Measurements from ENCODE around the gene FERMT3.
A peak's percentile ranks its signal among the peaks of the same experiment; 100 is the strongest.
"Not testable (repeated sequence)": the region's sequence is repeated elsewhere in the genome, so short reads cannot be mapped to it uniquely, and the experiment has no call there.

The FERMT3 gene

GRCh38 chr11:64206457-64207255 lies at the start of gene FERMT3:
TSS of gene FERMT3 (plus strand) at chr11:64206721. CDS start at chr11:64207365, 644 bp downstream.
- DNase-seq (ENCODE audit: low read depth in 1 of 2, low spot score in 1 of 2) = peak; percentile 30 to 44

DNA sequence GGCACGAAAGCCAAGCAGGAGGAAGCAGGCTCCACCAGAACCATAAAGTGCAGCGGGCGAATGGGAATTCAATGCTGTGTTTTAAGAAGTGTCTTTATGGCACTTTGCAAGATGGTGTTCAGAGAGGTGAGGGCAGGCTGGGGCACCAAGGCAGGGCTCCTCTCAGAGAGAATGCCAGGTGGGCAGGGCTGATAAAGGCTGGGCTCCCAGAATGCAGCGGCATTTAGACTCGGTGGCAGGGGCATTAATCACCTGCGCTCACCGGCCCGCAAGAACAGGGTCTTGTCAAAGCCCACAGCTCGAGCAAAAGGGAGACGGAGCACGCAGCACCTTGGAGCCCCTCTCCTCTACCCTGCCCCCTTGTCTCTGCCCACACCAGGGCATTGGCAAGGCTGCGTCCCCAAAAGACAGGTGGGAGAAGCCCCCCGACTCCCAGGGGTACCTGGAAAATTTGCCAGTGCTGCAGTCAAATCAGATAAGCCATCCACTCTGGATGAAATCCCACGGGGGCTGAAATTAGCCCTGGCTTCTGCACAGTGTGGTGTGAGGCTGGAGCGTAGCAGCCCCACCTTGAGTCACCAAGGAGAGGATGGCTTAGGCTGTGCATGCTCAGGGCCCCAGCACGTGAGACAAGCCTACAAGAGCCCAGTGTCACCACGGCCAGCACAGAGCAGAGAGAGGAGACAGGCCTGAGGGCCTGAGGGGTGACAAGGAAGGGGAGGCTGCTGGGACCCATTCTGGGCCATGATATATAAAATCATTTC lies 48.7 kb upstream of the FERMT3 start:
- no peak for DNase-seq (ENCODE audit: low read depth in 1 of 2, low spot score in 1 of 2)

DNA sequence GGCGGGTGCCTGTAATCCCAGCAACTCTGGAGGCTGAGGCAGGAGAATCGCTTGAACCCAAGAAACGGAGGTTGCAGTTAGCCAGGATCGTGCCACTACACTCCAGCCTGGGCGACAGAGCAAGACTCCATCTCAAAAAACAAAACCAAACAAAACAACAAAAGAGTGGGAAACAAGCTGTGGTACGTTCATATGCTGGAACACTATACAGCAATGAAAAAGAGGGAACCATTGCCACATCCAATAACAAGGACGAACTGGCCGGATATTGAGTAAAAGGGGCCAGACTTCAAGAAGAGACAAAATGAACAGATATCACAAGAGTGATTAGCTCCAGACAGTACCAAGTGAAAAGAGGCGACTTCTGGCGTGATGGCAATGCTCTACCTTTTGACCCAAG lies 45.5 kb upstream of the FERMT3 start:
- DNase-seq (ENCODE audit: low read depth in 1 of 2, low spot score in 1 of 2) = no peak

GRCh38 chr11:64162769-64163168 lies 43.8 kb upstream of the FERMT3 start:
- not testable (repeated sequence) for DNase-seq (ENCODE audit: low read depth in 1 of 2, low spot score in 1 of 2)

DNA sequence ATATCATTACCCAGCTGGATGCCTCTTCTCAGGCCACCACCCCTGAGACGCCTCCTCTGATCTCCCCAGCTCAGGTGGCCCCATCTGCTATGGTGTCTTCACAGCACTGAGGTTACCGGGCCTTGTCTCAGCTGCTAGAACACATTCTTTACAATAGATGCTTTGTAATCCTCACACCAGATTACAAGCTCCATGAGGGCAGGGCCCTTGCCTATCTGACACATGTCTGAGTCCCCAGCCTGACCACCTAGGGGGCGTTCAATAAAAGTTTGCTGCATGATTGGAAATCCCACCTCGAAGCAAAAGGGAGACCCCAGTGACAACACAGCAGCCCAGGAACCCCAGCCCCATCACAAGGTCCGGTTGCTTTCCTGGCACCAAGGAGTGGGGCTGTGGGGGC lies 42.6 kb upstream of the FERMT3 start:
- no peak for DNase-seq (ENCODE audit: low read depth in 1 of 2, low spot score in 1 of 2)

DNA sequence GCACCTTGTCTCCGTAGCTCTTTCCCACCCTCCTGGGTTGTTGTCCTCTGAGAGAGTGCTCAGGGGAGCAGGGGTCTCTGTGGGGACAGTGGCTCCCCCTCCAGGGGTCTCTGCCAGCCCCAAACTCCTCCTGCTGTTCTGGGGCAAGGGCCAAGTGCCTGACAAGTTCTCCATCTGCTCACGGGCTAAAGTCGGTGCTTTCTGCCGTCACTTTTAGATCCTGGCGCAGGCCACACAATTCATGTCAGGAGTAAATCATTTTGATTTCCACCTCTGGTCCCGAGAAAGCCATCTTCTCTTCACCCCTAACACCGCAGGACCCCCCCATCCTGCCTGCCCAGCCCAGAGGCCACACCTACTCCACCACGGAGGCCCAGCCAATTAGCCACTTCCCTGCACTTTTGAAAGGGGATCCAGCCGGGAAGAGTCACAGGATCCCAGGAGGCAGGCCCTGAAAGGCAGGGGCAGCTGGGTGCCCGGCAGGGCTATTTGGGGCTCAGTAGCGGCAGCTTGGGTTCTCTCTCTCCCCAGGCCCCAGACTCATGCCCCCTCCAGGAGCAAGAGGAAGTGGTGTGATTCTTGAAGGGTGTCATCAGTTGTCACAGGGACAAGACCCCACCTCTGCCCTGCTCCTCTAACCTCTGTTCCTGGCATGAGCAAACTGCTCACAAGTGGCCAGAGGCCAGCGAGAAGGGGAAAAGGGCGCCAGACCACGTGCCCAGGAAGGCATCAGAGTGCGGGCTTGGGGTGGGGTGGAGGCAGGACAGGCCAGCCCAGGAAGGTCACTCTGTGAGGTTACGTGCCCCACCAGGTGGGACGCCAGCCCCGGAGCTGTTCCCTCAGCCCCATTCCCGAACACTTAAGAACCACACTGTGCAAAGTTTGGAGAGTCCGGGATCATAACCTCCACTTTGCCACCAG lies 41.9 kb upstream of the FERMT3 start:
- DNase-seq (ENCODE audit: low read depth in 1 of 2, low spot score in 1 of 2) = no peak

- no peak for DNase-seq (ENCODE audit: low read depth in 1 of 2, low spot score in 1 of 2)
Measured at GRCh38 chr11:64165481-64165841, 41.1 kb upstream of the FERMT3 start.

GRCh38 chr11:64165842-64166635 lies 40.5 kb upstream of the FERMT3 start, which contains the start of gene MACROD1:
TSS of gene MACROD1 (minus strand) at chr11:64166113. CDS start at chr11:64165994, 119 bp downstream.
- DNase-seq (ENCODE audit: low read depth in 1 of 2, low spot score in 1 of 2) = peak; percentile 52 to 69

GRCh38 chr11:64170419-64170818 lies 36.1 kb upstream of the FERMT3 start:
- DNase-seq (ENCODE audit: low read depth in 1 of 2, low spot score in 1 of 2) = no peak

GRCh38 chr11:64173616-64174355 lies 32.7 kb upstream of the FERMT3 start:
- no peak for DNase-seq (ENCODE audit: low read depth in 1 of 2, low spot score in 1 of 2)

- no peak for DNase-seq (ENCODE audit: low read depth in 1 of 2, low spot score in 1 of 2)
Measured at GRCh38 chr11:64176751-64177150, 29.8 kb upstream of the FERMT3 start.

- no peak for DNase-seq (ENCODE audit: low read depth in 1 of 2, low spot score in 1 of 2)
Measured at GRCh38 chr11:64178203-64178602, 28.3 kb upstream of the FERMT3 start.

DNA sequence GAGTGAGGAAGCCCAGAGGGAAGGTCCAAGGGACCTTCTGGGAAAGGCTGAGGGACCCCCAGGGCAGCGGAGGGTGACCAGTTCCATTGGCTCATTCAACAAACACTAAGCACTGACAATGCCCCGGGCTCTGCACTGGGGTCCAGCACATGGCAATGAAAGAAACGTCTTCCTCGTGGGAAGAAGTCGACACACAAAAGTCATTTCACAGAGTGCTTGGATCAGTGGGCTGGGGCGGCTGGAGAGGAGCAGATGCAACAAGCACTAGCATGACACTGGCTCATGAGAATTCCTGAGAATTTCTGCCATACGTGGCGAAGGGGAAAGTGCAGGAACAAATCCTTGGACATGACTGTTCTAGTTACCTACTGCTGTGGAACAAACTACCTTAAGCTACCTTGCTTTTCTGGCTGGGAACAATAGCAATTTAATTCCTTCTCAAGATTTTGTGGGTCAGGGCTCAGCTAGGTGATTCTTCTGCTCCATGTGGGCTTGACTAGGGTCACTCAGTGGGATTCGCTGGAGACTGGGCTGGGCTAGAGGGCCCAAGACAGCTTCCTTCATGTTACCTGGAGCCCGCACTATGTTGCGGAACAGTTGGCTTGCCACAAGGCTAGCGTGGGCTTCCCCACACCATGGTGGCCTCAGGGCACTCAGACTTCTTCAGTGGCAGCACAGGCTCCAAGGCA lies 27.4 kb upstream of the FERMT3 start:
- DNase-seq (ENCODE audit: low read depth in 1 of 2, low spot score in 1 of 2) = no peak

DNA sequence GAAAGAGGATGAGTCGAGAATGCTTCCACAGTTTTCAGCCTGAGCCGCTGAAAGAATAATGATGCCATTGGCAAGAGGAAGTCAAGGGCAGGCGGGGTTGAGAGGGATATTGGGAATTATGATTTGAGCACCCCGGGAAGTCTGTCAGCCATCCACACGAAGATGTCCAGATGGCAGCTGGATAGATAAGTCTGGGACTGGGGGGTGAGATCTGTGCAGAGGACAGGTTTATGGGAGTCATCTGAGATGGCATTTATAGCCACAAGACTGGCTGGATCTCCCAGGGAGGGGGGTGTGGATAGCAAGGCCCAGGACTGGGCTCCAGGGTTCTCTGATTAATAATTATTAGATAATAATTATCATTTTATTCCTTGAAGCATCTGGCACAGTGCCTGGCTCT lies 25.6 kb upstream of the FERMT3 start:
- no peak for DNase-seq (ENCODE audit: low read depth in 1 of 2, low spot score in 1 of 2)

- no peak for DNase-seq (ENCODE audit: low read depth in 1 of 2, low spot score in 1 of 2)
Measured at GRCh38 chr11:64181506-64182411, 24.8 kb upstream of the FERMT3 start.

- no peak for DNase-seq (ENCODE audit: low read depth in 1 of 2, low spot score in 1 of 2)
Measured at GRCh38 chr11:64183890-64184289, 22.6 kb upstream of the FERMT3 start.

- no peak for DNase-seq (ENCODE audit: low read depth in 1 of 2, low spot score in 1 of 2)
Measured at GRCh38 chr11:64185175-64185692, 21.3 kb upstream of the FERMT3 start.

Measured in activated T-helper 1 cell treated with anti-CD3 and anti-CD28 coated beads, Interleukin-2, amount 50 U/mL, for 16 hours (primary cell).